ENCODE data around the gene CCHCR1. TPM values are rescaled to one million over a fixed set of nuclear protein-coding genes. Genes with fewer than 3 reads are reported as not detected.

The CCHCR1 gene
- total and polyA plus RNA-seq, 5 donors, result 9.6 to 16.7 (median 12.3) TPM

DNA sequence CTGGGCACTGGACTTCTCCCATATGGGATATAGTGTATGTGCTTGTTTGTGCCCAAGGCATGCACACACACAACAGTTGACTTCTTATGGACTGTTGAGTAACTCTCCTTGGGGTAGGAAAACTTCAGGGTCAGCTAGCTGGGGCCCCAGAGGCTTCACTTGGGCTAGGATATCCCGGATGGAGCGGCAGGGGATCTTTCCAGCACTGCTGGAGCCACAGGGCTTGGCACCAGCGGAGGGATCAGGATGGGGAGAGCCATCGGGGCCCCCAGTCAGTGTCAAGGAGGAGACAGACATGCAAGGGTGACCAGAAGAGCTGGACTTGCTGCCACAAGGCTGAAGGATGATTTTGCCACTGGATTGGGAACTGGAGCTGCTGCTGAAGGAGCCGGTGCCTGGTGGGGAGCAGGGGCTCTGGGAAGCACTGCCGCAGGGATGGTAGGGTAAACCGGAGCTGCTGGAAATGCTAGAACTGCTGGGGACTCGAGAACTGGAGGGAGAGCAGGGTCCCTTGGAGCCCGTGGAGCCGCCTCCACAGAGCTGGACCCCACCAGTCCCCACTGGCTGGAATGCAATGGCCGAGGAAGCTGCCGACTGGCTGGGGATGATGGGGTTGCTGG is 41.6 kb downstream of the CCHCR1 start:
- no peak overlapping the region for H3K27ac ChIP-seq (ENCODE audit: low read length)
- 96% methylated on average over 12 of the region's 12 CpGs for WGBS
- peaks cover 22% of the 10 kb centered on the region for H3K4me1 ChIP-seq (ENCODE audit: control insufficient read depth, insufficient read depth, low read length)
- no peak for ATAC-seq
- H3K4me3 ChIP-seq (ENCODE audit: low read length), result no peak overlapping the region
- no peak for DNase-seq
- intact Hi-C loops (cut with DNase I), result no loop called here
- H3K9me3 ChIP-seq (ENCODE audit: control insufficient read depth, low read length), result no peaks in the 10 kb centered on the region
- H3K27me3 ChIP-seq (ENCODE audit: control insufficient read depth, insufficient read depth), result no peaks in the 10 kb centered on the region

DNA sequence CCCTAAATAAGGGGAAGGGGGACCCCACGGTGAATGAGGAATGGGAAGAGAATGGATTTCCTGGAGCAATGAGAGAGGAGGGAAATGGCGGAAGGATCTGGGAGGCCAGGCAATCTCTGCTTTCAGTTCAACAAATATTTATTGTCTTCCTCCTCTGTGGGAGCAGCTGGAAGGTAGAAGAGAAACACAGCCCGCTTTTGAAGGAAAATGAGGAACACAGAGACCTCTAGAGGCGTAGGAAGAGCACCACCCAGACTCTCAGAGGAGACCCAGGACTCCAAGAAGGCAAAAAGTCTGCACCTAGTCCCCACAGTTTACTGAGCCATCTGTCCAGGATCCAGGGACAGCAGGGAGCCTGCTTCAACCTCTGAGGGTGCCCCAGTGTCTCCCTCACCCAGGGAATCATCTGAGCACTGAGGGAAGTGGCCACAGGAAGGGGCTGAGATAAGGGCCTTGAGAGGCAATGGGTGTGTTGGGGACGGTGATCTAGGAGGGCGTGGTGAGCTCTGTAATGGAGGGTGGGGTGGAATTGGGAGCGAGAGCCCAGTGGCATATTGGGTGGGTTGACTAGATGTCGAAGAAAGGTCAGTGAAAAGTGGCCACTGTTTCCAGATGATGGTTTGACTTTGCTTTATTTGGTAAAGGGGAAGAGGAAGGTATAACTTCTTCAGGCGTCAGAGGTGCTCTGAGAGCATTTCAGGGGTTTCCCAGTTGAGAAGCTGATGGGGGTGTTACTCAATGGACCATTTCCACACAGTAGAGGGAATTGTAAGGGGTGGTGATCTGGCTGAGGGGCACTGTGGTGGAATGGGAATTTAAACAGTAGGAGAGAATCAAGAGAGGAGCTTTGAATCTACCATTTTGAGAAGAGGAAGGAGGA is 42.4 kb downstream of the CCHCR1 start:
- Histone ChIP-seq H3K4me1 (ENCODE audit: control insufficient read depth, insufficient read depth, low read length) (peaks cover 22% of the 10 kb centered on the region), H3K27me3 (ENCODE audit: control insufficient read depth, insufficient read depth) (no peaks in the 10 kb centered on the region), H3K9me3 (ENCODE audit: control insufficient read depth, low read length) (no peaks in the 10 kb centered on the region), H3K27ac (ENCODE audit: low read length) (peak overlapping the region; percentile 98), H3K4me3 (ENCODE audit: low read length) (peak overlapping the region; percentile 16)
- 56% methylated on average over 9 of the region's 9 CpGs for WGBS
- DNase-seq (no peak), ATAC-seq (peak; percentile 30 to 31)
- intact Hi-C loops (cut with DNase I), result no loop called here

DNA sequence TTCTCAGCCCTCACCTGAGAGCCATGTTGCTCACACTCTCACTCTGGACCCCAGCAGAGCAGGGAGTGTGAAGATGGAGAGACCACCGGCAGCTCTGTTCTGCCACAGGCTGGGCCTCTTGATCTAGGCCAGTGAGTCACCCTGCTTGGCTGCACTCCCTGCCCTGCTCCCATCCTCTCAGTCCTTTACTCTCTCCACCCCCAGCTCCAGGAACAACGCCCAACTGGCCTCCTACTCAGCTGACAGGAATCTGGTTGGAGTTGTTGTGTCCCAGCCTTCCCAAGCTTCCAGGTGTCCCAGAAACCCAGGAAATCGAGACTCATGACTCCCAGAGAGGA is 43.1 kb downstream of the CCHCR1 start, which contains the start of gene PSORS1C1:
Gene PSORS1C1, plus strand, starts transcription at position 260 of the 338 bp plus-strand sequence. CDS start 14,833 bp downstream, outside the sequence.
- ATAC-seq (peak; percentile 94), DNase-seq (peak; percentile 91 to 95 (median 92))
- 10% methylated on average over 3 of the region's 3 CpGs for WGBS
- intact Hi-C loops (cut with DNase I), result no loop called here
- H3K4me1 ChIP-seq (ENCODE audit: control insufficient read depth, insufficient read depth, low read length), result peaks cover 22% of the 10 kb centered on the region
- no peaks in the 10 kb centered on the region for H3K9me3 ChIP-seq (ENCODE audit: control insufficient read depth, low read length)
- peak within 1 kb of the TSS; percentile 98 for H3K27ac ChIP-seq (ENCODE audit: low read length)
- H3K4me3 ChIP-seq (ENCODE audit: low read length), result peak within 1 kb of the TSS; percentile 16
- no peaks in the 10 kb centered on the region for H3K27me3 ChIP-seq (ENCODE audit: control insufficient read depth, insufficient read depth)

GRCh38 chr6:31113861-31114540 is 43.6 kb downstream of the CCHCR1 start:
- Histone ChIP-seq H3K4me1 (ENCODE audit: control insufficient read depth, insufficient read depth, low read length) (peaks cover 22% of the 10 kb centered on the region), H3K9me3 (ENCODE audit: control insufficient read depth, low read length) (no peaks in the 10 kb centered on the region), H3K27me3 (ENCODE audit: control insufficient read depth, insufficient read depth) (no peaks in the 10 kb centered on the region), H3K27ac (ENCODE audit: low read length) (peak overlapping the region; percentile 98), H3K4me3 (ENCODE audit: low read length) (no peak overlapping the region)
- WGBS, result 60% methylated on average over 7 of the region's 7 CpGs
- DNase-seq (no peak), ATAC-seq (peak in 1 of 2 donors; percentile 6)
- intact Hi-C loops (cut with DNase I), result no loop called here

- H3K9me3 ChIP-seq (ENCODE audit: control insufficient read depth, low read length), result no peaks in the 10 kb centered on the region
- H3K4me3 ChIP-seq (ENCODE audit: low read length), result no peak within 1 kb of the TSS
- H3K27me3 ChIP-seq (ENCODE audit: control insufficient read depth, insufficient read depth), result no peaks in the 10 kb centered on the region
- intact Hi-C loops (cut with DNase I), result no loop called here
- H3K4me1 ChIP-seq (ENCODE audit: control insufficient read depth, insufficient read depth, low read length), result peaks cover 22% of the 10 kb centered on the region
- ATAC-seq (no peak), DNase-seq (no peak)
- peak within 1 kb of the TSS; percentile 85 for H3K27ac ChIP-seq (ENCODE audit: low read length)
- WGBS, result 86% methylated on average over 5 of the region's 5 CpGs
Measured at GRCh38 chr6:31112478-31112877, 45.1 kb downstream of the CCHCR1 start, which contains the start of gene C6orf15. TSS of gene C6orf15 (minus strand) at chr6:31112575. CDS start at chr6:31112555, 20 bp downstream.

GRCh38 chr6:31111712-31112111 is 45.9 kb downstream of the CCHCR1 start:
- peaks cover 20% of the 10 kb centered on the region for H3K4me1 ChIP-seq (ENCODE audit: control insufficient read depth, insufficient read depth, low read length)
- intact Hi-C loops (cut with DNase I), result no loop called here
- no peak for DNase-seq
- H3K27me3 ChIP-seq (ENCODE audit: control insufficient read depth, insufficient read depth), result no peaks in the 10 kb centered on the region
- no peak for ATAC-seq
- WGBS, result 89% methylated on average over 13 of the region's 13 CpGs
- no peaks in the 10 kb centered on the region for H3K9me3 ChIP-seq (ENCODE audit: control insufficient read depth, low read length)
- no peak overlapping the region for H3K4me3 ChIP-seq (ENCODE audit: low read length)
- no peak overlapping the region for H3K27ac ChIP-seq (ENCODE audit: low read length)

DNA sequence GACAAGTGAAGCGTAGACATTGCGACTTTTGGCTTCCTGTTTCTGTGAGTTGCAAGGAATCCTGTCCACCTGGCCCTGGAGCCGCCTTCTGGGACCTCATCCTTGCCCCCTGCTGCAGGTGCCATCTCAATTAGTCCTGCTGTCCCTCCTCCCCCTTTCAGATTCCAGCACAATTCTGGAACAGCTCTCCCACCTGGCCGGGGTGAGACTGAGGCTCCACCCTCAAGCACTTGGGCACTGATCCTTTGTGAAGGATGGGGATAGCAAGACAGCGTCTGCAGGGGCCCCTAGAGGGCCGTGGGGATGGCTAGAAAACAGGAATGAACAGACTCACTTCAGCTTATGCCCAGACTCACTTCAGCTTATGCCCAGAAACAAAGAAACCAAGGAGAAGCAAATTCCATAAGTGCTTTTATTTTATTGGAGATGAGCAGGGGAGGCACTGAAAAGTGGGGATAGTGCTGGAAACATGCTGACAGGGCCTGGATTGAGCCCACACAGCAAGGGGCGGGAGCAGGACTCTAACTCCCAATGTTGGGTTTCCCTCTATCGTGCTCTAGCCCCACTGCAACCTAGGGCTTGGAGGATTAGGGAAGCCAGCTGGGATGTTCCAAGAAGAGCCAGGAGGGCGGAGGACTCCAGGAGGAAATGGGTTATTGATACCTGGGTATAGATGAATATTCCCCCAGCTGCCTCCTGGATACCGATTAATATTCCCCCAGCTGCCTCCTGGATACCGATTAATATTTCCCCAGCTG is 46.6 kb downstream of the CCHCR1 start:
- Histone ChIP-seq H3K4me1 (ENCODE audit: control insufficient read depth, insufficient read depth, low read length) (peaks cover 16% of the 10 kb centered on the region), H3K4me3 (ENCODE audit: low read length) (no peak overlapping the region), H3K27me3 (ENCODE audit: control insufficient read depth, insufficient read depth) (no peaks in the 10 kb centered on the region), H3K27ac (ENCODE audit: low read length) (no peak overlapping the region), H3K9me3 (ENCODE audit: control insufficient read depth, low read length) (no peaks in the 10 kb centered on the region)
- intact Hi-C loops (cut with DNase I), result no loop called here
- no peak for DNase-seq
- no peak for ATAC-seq
- 75% methylated on average over 11 of the region's 11 CpGs for WGBS

DNA sequence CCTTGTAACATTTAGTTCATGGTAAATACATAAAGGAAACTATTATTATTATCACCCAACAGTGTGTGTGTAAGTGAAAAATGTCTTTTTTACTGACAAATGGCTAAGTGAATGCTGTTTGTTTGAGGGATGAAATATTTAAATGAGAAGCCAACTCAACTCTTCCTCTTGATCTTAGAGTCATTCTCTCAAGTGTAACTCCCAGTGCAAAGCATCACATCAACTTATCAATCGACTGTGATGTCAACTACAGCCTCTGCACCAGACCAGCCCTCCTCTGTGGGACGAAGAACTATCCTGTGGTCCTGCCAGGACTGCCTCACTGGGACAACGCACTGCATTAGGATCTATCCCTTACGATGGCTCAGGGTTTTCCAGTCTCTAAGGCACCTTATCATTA is 50.5 kb downstream of the CCHCR1 start:
- DNase-seq (no peak), ATAC-seq (no peak)
- no peaks in the 10 kb centered on the region for H3K4me1 ChIP-seq (ENCODE audit: control insufficient read depth, insufficient read depth, low read length)
- H3K9me3 ChIP-seq (ENCODE audit: control insufficient read depth, low read length), result no peaks in the 10 kb centered on the region
- no peak overlapping the region for H3K27ac ChIP-seq (ENCODE audit: low read length)
- H3K4me3 ChIP-seq (ENCODE audit: low read length), result no peak overlapping the region
- 55% methylated on average over 4 of the region's 4 CpGs for WGBS
- intact Hi-C loops (cut with DNase I), result no loop called here
- H3K27me3 ChIP-seq (ENCODE audit: control insufficient read depth, insufficient read depth), result no peaks in the 10 kb centered on the region

- Histone ChIP-seq H3K27ac (ENCODE audit: low read length) (no peak overlapping the region), H3K27me3 (ENCODE audit: control insufficient read depth, insufficient read depth) (no peaks in the 10 kb centered on the region), H3K9me3 (ENCODE audit: control insufficient read depth, low read length) (no peaks in the 10 kb centered on the region), H3K4me1 (ENCODE audit: control insufficient read depth, insufficient read depth, low read length) (no peaks in the 10 kb centered on the region), H3K4me3 (ENCODE audit: low read length) (no peak overlapping the region)
- ATAC-seq (peak in 1 of 2 donors; percentile 28), DNase-seq (no peak)
- intact Hi-C loops (cut with DNase I), result no loop called here
- WGBS, result 96% methylated on average over 2 of the region's 2 CpGs
Measured at GRCh38 chr6:31103136-31103535, 54.5 kb downstream of the CCHCR1 start.

DNA sequence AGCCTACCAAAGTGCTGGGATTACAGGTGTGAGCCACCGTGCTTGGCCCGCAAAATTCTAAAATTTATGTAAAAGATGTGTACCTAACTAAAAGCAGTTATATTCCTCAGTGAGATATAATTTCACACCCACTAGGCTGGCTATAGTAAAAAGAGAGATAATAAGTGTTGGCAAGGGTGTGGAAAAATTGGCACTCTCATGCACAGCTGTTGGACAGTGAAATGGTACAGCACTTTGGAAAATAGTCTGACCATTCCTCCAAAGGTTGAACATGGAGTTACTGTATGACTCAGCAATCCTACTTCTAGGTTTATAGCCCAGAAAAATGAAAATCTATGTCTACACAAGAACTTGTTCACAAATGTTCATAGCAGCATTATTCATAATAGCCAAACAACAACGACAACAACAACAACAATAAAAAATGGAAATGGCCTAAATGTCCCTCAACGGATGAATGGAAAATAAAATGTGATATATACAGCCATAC is 59.1 kb downstream of the CCHCR1 start:
- no peak overlapping the region for H3K4me3 ChIP-seq (ENCODE audit: low read length)
- no peaks in the 10 kb centered on the region for H3K27me3 ChIP-seq (ENCODE audit: control insufficient read depth, insufficient read depth)
- H3K9me3 ChIP-seq (ENCODE audit: control insufficient read depth, low read length), result no peaks in the 10 kb centered on the region
- no peak overlapping the region for H3K27ac ChIP-seq (ENCODE audit: low read length)
- 87% methylated on average over 4 of the region's 4 CpGs for WGBS
- ATAC-seq, result no peak
- intact Hi-C loops (cut with DNase I), result no loop called here
- H3K4me1 ChIP-seq (ENCODE audit: control insufficient read depth, insufficient read depth, low read length), result peaks cover 7% of the 10 kb centered on the region
- no peak for DNase-seq

Data from right cardiac atrium (tissue), 5 donors.